GM12878 (cell line): ENCODE measurements around the gene NHSL2. TPM values are rescaled to one million over a fixed set of nuclear protein-coding genes. Genes with fewer than 3 reads are reported as not detected.

Source experiments
- ATAC-seq: fragments of 200-7000 bp; cut with Tn5 transposase; 3 replicates; pipeline ENCODE4 v1.9.1; 2020; ENCODE audit warnings: mild to moderate bottlenecking, moderate library complexity
- BruUV-seq: library from RNA; stranded (reverse); fragments of 400-500 nt; replicated peaks from 2 replicates; lab custom pipeline; 2021; lab: Mats Ljungman, UMichigan
- CTCF ChIA-PET: fragments of 300-600 bp; sonication (Branson Sonifier 250); formaldehyde crosslinking; extraction: SDS; loops from one replicate; lab custom pipeline; 2021; ENCODE audit warnings: inconsistent platforms; lab: Yijun Ruan, JAX
- POLR2A ChIA-PET: fragments of 350-600 bp; formaldehyde crosslinking; extraction: SDS; loops from one replicate; lab custom pipeline; 2021; ENCODE audit warnings: inconsistent platforms; lab: Charles Lee
- RAD21 ChIA-PET: fragments of 300-600 bp; sonication (Branson Sonifier 250); formaldehyde crosslinking; loops from one replicate; lab custom pipeline; 2023; ENCODE audit warnings: antibody characterized with exemption; ENCODE audit not compliant: unreplicated experiment; lab: Charles Lee
- SMC1A ChIA-PET: fragments of 300-600 bp; sonication (Branson Sonifier 250); formaldehyde crosslinking; loops from one replicate; lab custom pipeline; 2023; ENCODE audit not compliant: unreplicated experiment, uncharacterized antibody; lab: Charles Lee
- DNase-seq: peaks from one replicate; pipeline ENCODE4 v3.0.0-alpha.2; 2011; ENCODE audit warnings: low read depth, low spot score
- FAIRE-seq: peaks from 3 replicates; lab custom pipeline; 2011; peaks lifted over from hg19 to GRCh38; lab: Jason Lieb, UNC
- H2AFZ ChIP-seq: 2 replicates; pipeline ENCODE4 v1.6.0; 2011; ENCODE audit warnings: low read depth, low read length, control low read depth; ENCODE audit not compliant: control insufficient read depth
- H3K27ac ChIP-seq: 2 replicates; pipeline ENCODE4 v1.5.1; 2011; ENCODE audit warnings: control low read depth; ENCODE audit not compliant: control insufficient read depth, insufficient read depth
- H3K27me3 ChIP-seq, 2 experiments: replicated peaks in 1 of 2; 2 replicates each; pipeline versions ENCODE4 v1.6.0 to v1.6.1; 2011; ENCODE audit warnings: low read length in 1 of 2; ENCODE audit not compliant: control insufficient read depth in 2 of 2, insufficient read depth in 2 of 2
- H3K36me3 ChIP-seq, 2 experiments: 2 replicates each; pipeline ENCODE4 v1.5.1; 2011; ENCODE audit warnings: low read length in 1 of 2; ENCODE audit not compliant: control insufficient read depth in 2 of 2, insufficient read depth in 2 of 2
- H3K4me1 ChIP-seq: 2 replicates; pipeline ENCODE4 v1.6.1; 2011; ENCODE audit warnings: mild to moderate bottlenecking, low read length, moderate library complexity, mixed read lengths; ENCODE audit not compliant: control insufficient read depth, insufficient read depth
- H3K4me2 ChIP-seq: 2 replicates; pipeline ENCODE4 v1.6.0; 2011; ENCODE audit warnings: control low read depth; ENCODE audit not compliant: control insufficient read depth, insufficient read depth
- H3K4me3 ChIP-seq: fragments of 200-600 bp; sonication (generic); 2 replicates; pipeline ENCODE4 v1.5.1; 2016
- H3K79me2 ChIP-seq: 2 replicates; pipeline ENCODE4 v1.6.0; 2011; ENCODE audit warnings: low read length; ENCODE audit not compliant: control insufficient read depth, insufficient read depth
- H3K9ac ChIP-seq: 2 replicates; pipeline ENCODE4 v1.8.0; 2011; ENCODE audit warnings: low read length, control low read depth, mixed read lengths; ENCODE audit not compliant: control insufficient read depth, insufficient read depth
- H3K9me3 ChIP-seq: replicated peaks from 3 replicates; pipeline ENCODE4 v1.5.1; 2011; ENCODE audit warnings: mild to moderate bottlenecking, low read length; ENCODE audit not compliant: control insufficient read depth, insufficient read depth
- H4K20me1 ChIP-seq: 2 replicates; pipeline ENCODE4 v1.6.0; 2011; ENCODE audit not compliant: control insufficient read depth, insufficient read depth
- BCL3 ChIP-seq: IDR thresholded peaks from 2 replicates; pipeline ENCODE4 v1.6.1; 2011; ENCODE audit warnings: borderline replicate concordance, low read depth, mild to moderate bottlenecking, moderate library complexity, low read length; ENCODE audit not compliant: insufficient read depth, poor library complexity, severe bottlenecking
- CREM ChIP-seq: IDR thresholded peaks from 2 replicates; pipeline ENCODE4 v1.6.1; 2014; ENCODE audit warnings: antibody characterized with exemption, low read depth
- ETV6 ChIP-seq, 2 experiments: fragments of 450-650 bp in 1 of 2; IDR thresholded peaks in 1 of 2; conservative IDR thresholded peaks in 1 of 2; 2 replicates each; pipeline ENCODE4 v1.6.1; 2014; ENCODE audit warnings: antibody characterized with exemption in 1 of 2, borderline replicate concordance in 1 of 2, low read depth in 1 of 2, mild to moderate bottlenecking in 1 of 2, moderate library complexity in 1 of 2
- EZH2 ChIP-seq: IDR thresholded peaks from 2 replicates; pipeline ENCODE4 v1.6.1; 2012; ENCODE audit warnings: low read depth, mild to moderate bottlenecking, control low read depth, inconsistent platforms, low read length, borderline replicate concordance; ENCODE audit not compliant: control insufficient read depth
- IRF5 ChIP-seq: fragments of 450-650 bp; IDR thresholded peaks from 2 replicates; pipeline ENCODE4 v1.6.1; 2017; ENCODE audit warnings: borderline replicate concordance
- MYB ChIP-seq: fragments of 150-350 bp; IDR thresholded peaks from 2 replicates; pipeline ENCODE4 v1.6.1; 2014; ENCODE audit warnings: mild to moderate bottlenecking, low read depth, low read length, borderline replicate concordance
- POLR2A ChIP-seq: IDR thresholded peaks from 2 replicates; pipeline ENCODE4 v1.6.1; 2011; ENCODE audit warnings: low read depth, mild to moderate bottlenecking, low read length
- RBBP5 ChIP-seq: fragments of 200-600 bp; sonication (generic); conservative IDR thresholded peaks from 2 replicates; pipeline ENCODE4 v1.6.1; 2016
- WGBS: methylation state at CpG from one replicate; pipeline ENCODE4 v1.1.6; 2016; ENCODE audit warnings: low lambda C conversion rate; ENCODE audit not compliant: insufficient replicate concordance, insufficient coverage; ENCODE audit errors: missing lambda C conversion rate; 5-methylcytosine and 5-hydroxymethylcytosine counted together
- in situ Hi-C: fragments of 300-500 bp; cut with MboI; formaldehyde crosslinking; loops from 9 replicates; pipeline ENCODE4 v1.14.3; 2018; ENCODE audit warnings: mixed read lengths
- intact Hi-C: fragments of 100-400 bp; cut with micrococcal nuclease; formaldehyde crosslinking; loops from one replicate; pipeline ENCODE4 v1.14.2; 2022; ENCODE audit not compliant: unreplicated experiment
- polyA plus RNA-seq, 11 experiments: library from polyadenylated mRNA; depleted of rRNA in 4 of 11; unstranded in 6 of 11; stranded (reverse) in 5 of 11; fragments of >200 nt; fragmentation: Nextera tagmentation in 4 of 11; fragmentation: Illumina TruSeq in 1 of 11; extraction: Ambion mirVana in 4 of 11; extraction: Trizol in 1 of 11; gene quantifications; 1 replicate in 1 of 11; 2 replicates in 10 of 11; pipeline versions ENCODE4 v1.2.1 to v1.2.3, GENCODE V29; 2011 to 2016; ENCODE audit warnings: inconsistent platforms in 2 of 11, missing spikeins in 2 of 11, low read depth in 1 of 11
- total RNA-seq, 4 experiments: library from RNA; depleted of rRNA in 3 of 4; stranded (reverse); fragments of >200 nt in 3 of 4; fragmentation: Illumina TruSeq in 1 of 4; extraction: Trizol in 1 of 4; gene quantifications; 2 replicates each; pipeline versions ENCODE4 v1.2.1 to v1.2.3, GENCODE V29; 2013 to 2021

Gene NHSL2
- total and polyA plus RNA-seq, 10 of the 15 experiments (the other 5 are each of a cell fraction or from before 2014, with no cell fraction given), result 0.05 to 0.53 (median 0.07) TPM; not detected in 2

GRCh38 chrX:71944369-71944768 lies 33.7 kb downstream of the NHSL2 start:
- ChIA-PET RAD21 (no interaction called here), SMC1A (no interaction called here), CTCF (no interaction called here), POLR2A (no interaction called here)
- TF ChIP-seq ETV6 (conservative IDR thresholded peaks at IDR 0.05 in 1 of 2, IDR thresholded peaks at IDR 0.05 in 1 of 2; ENCODE audit: borderline replicate concordance in 1 of 2, low read depth in 1 of 2), result no peak
- no peak for TF ChIP-seq BCL3
- TF ChIP-seq IRF5, result no peak
- no peak for TF ChIP-seq MYB
- TF ChIP-seq EZH2, result no peak
- no peak for TF ChIP-seq CREM
- no peak for TF ChIP-seq RBBP5
- no peak for TF ChIP-seq POLR2A
- Histone ChIP-seq H4K20me1 (no peaks in the 10 kb centered on the region; the same call in 1 of the 2 replicates), H3K9ac (no peak overlapping the region), H2AFZ (no peak overlapping the region), H3K27me3 (peaks cover 0 to 2% of the 10 kb centered on the region in 2 experiments; a peak in 1 of 4 replicates), H3K36me3 (no peaks in the 10 kb centered on the region), H3K9me3 (no peaks in the 10 kb centered on the region), H3K4me3 (no peak overlapping the region), H3K4me1 (no peaks in the 10 kb centered on the region), H3K79me2 (no peaks in the 10 kb centered on the region), H3K4me2 (no peak overlapping the region), H3K27ac (no peak overlapping the region)
- no peak for ATAC-seq
- DNase-seq, result no peak
- no peak for FAIRE-seq
- no TSS peak for BruUV-seq
- intact Hi-C loops, result no loop called here
- 6% methylated on average over 2 of the region's 2 CpGs for WGBS
- in situ Hi-C loops, result no loop called here
